ENCODE results near the gene SUSD4. TPM values are rescaled to one million over a fixed set of nuclear protein-coding genes. Genes with fewer than 3 reads are reported as not detected.

SUSD4 gene
- total and polyA plus RNA-seq, 2 of the 8 experiments (the other 6 are each of a cell fraction or from before 2014, with no cell fraction given): 3.9 to 5.2 TPM

- no peak for TF ChIP-seq CHD7 (IDR thresholded peaks at IDR 0.05; ENCODE audit: insufficient replicate concordance, low read length)
Observed at GRCh38 chr1:223216531-223217205, 147.3 kb downstream of the SUSD4 start (continued).

Data from H1 (cell line).